ENCODE results near the gene DDR1. TPM values are rescaled to one million over a fixed set of nuclear protein-coding genes. Genes with fewer than 3 reads are reported as not detected.
"Not testable (repeated sequence)": the region's sequence is repeated elsewhere in the genome, so short reads cannot be mapped to it uniquely, and the experiment has no call there.

Gene DDR1
- polyA plus RNA-seq, 1 donor (not counting 4 experiments of a cell fraction or from before 2014, with no cell fraction given): 104 TPM

- DNase-seq (ENCODE audit: low read depth, low spot score) (no peak), FAIRE-seq (no peak)
- dilution Hi-C loops (cut with MboI; ENCODE audit: extremely low pct_ligation_motif_present, low sequenced_read_pairs): no loop called here
- no peaks in the 10 kb centered on the region for H4K20me1 ChIP-seq (ENCODE audit: control insufficient read depth, extremely low read depth, insufficient read depth, low read length)
- H3K4me1 ChIP-seq (ENCODE audit: control insufficient read depth, extremely low read depth, insufficient read depth, low read length): peaks cover 14% of the 10 kb centered on the region
- no peak overlapping the region for H3K4me2 ChIP-seq (ENCODE audit: control insufficient read depth, extremely low read depth, insufficient read depth, low read depth, low read length)
- H3K27ac ChIP-seq (ENCODE audit: control insufficient read depth, insufficient read depth, low read length): no peak overlapping the region
- H2AFZ ChIP-seq (ENCODE audit: control insufficient read depth, low read length): no peak overlapping the region
- peaks cover 6% of the 10 kb centered on the region for H3K9me3 ChIP-seq (ENCODE audit: control insufficient read depth, low read depth, low read length)
- no peak overlapping the region for H3K4me3 ChIP-seq (ENCODE audit: control insufficient read depth in 2 of 3, extremely low read depth in 1 of 3, insufficient read depth in 2 of 3, low read depth in 1 of 3, low read length in 3 of 3)
- no peaks in the 10 kb centered on the region for H3K36me3 ChIP-seq (ENCODE audit: control insufficient read depth in 2 of 2, extremely low read depth in 1 of 2, insufficient read depth in 2 of 2, low read length in 2 of 2)
- no peaks in the 10 kb centered on the region for H3K9me1 ChIP-seq (ENCODE audit: control insufficient read depth, extremely low read depth, insufficient read depth, low read length)
- no peaks in the 10 kb centered on the region for H3K79me2 ChIP-seq (ENCODE audit: control insufficient read depth, insufficient read depth, low read length)
- TF ChIP-seq CTCF (optimal IDR thresholded peaks at IDR 0.05 in 1 of 3, IDR thresholded peaks at IDR 0.05 in 1 of 3, conservative IDR thresholded peaks at IDR 0.05 in 1 of 3; ENCODE audit: extremely low read depth in 1 of 3, insufficient read depth in 2 of 3, low read length in 3 of 3) (no peak), EZH2 (IDR thresholded peaks at IDR 0.05; ENCODE audit: low read length) (no peak)
- H3K27me3 ChIP-seq (ENCODE audit: control insufficient read depth, extremely low read depth, insufficient read depth, low read length): no peaks in the 10 kb centered on the region
- H3K9ac ChIP-seq (ENCODE audit: control insufficient read depth, extremely low read depth, insufficient read depth, low read length): no peak overlapping the region
Measured at GRCh38 chr6:30871592-30872183, 12.6 kb upstream of the DDR1 start.

GRCh38 chr6:30873137-30873640 lies 11.1 kb upstream of the DDR1 start:
- no peaks in the 10 kb centered on the region for H4K20me1 ChIP-seq (ENCODE audit: control insufficient read depth, extremely low read depth, insufficient read depth, low read length)
- dilution Hi-C loops (cut with MboI; ENCODE audit: extremely low pct_ligation_motif_present, low sequenced_read_pairs): no loop called here
- H2AFZ ChIP-seq (ENCODE audit: control insufficient read depth, low read length): no peak overlapping the region
- TF ChIP-seq CTCF (optimal IDR thresholded peaks at IDR 0.05 in 1 of 3, IDR thresholded peaks at IDR 0.05 in 1 of 3, conservative IDR thresholded peaks at IDR 0.05 in 1 of 3; ENCODE audit: extremely low read depth in 1 of 3, insufficient read depth in 2 of 3, low read length in 3 of 3): no peak
- no peak for TF ChIP-seq EZH2 (IDR thresholded peaks at IDR 0.05; ENCODE audit: low read length)
- DNase-seq (ENCODE audit: low read depth, low spot score) (no peak), FAIRE-seq (no peak)
- no peaks in the 10 kb centered on the region for H3K27me3 ChIP-seq (ENCODE audit: control insufficient read depth, extremely low read depth, insufficient read depth, low read length)
- H3K9me3 ChIP-seq (ENCODE audit: control insufficient read depth, low read depth, low read length): peaks cover 6% of the 10 kb centered on the region
- no peaks in the 10 kb centered on the region for H3K79me2 ChIP-seq (ENCODE audit: control insufficient read depth, insufficient read depth, low read length)
- H3K36me3 ChIP-seq (ENCODE audit: control insufficient read depth in 2 of 2, extremely low read depth in 1 of 2, insufficient read depth in 2 of 2, low read length in 2 of 2): no peaks in the 10 kb centered on the region
- no peak overlapping the region for H3K27ac ChIP-seq (ENCODE audit: control insufficient read depth, insufficient read depth, low read length)
- peaks cover 27% of the 10 kb centered on the region for H3K4me1 ChIP-seq (ENCODE audit: control insufficient read depth, extremely low read depth, insufficient read depth, low read length)
- H3K4me2 ChIP-seq (ENCODE audit: control insufficient read depth, extremely low read depth, insufficient read depth, low read depth, low read length): no peak overlapping the region
- H3K9ac ChIP-seq (ENCODE audit: control insufficient read depth, extremely low read depth, insufficient read depth, low read length): no peak overlapping the region
- no peak overlapping the region for H3K4me3 ChIP-seq (ENCODE audit: control insufficient read depth in 2 of 3, extremely low read depth in 1 of 3, insufficient read depth in 2 of 3, low read depth in 1 of 3, low read length in 3 of 3)
- no peaks in the 10 kb centered on the region for H3K9me1 ChIP-seq (ENCODE audit: control insufficient read depth, extremely low read depth, insufficient read depth, low read length)

GRCh38 chr6:30873795-30874194 lies 10.5 kb upstream of the DDR1 start:
- H3K9me1 ChIP-seq (ENCODE audit: control insufficient read depth, extremely low read depth, insufficient read depth, low read length); dilution Hi-C loops (cut with MboI; ENCODE audit: extremely low pct_ligation_motif_present, low sequenced_read_pairs); H3K36me3 ChIP-seq (ENCODE audit: control insufficient read depth in 2 of 2, extremely low read depth in 1 of 2, insufficient read depth in 2 of 2, low read length in 2 of 2); H3K27ac ChIP-seq (ENCODE audit: control insufficient read depth, insufficient read depth, low read length); DNase-seq (ENCODE audit: low read depth, low spot score); H3K4me2 ChIP-seq (ENCODE audit: control insufficient read depth, extremely low read depth, insufficient read depth, low read depth, low read length); H3K9ac ChIP-seq (ENCODE audit: control insufficient read depth, extremely low read depth, insufficient read depth, low read length); H3K4me3 ChIP-seq (ENCODE audit: control insufficient read depth in 2 of 3, extremely low read depth in 1 of 3, insufficient read depth in 2 of 3, low read depth in 1 of 3, low read length in 3 of 3); H2AFZ ChIP-seq (ENCODE audit: control insufficient read depth, low read length); H4K20me1 ChIP-seq (ENCODE audit: control insufficient read depth, extremely low read depth, insufficient read depth, low read length); H3K79me2 ChIP-seq (ENCODE audit: control insufficient read depth, insufficient read depth, low read length); H3K9me3 ChIP-seq (ENCODE audit: control insufficient read depth, low read depth, low read length); FAIRE-seq; H3K27me3 ChIP-seq (ENCODE audit: control insufficient read depth, extremely low read depth, insufficient read depth, low read length): not testable (repeated sequence)
- H3K4me1 ChIP-seq (ENCODE audit: control insufficient read depth, extremely low read depth, insufficient read depth, low read length): peaks cover 27% of the 10 kb centered on the region
